Activated B cell treated with CpG ODN at 0.5 μM for 24 hours (primary cell): ENCODE measurements around the gene LMCD1. TPM values are rescaled to one million over a fixed set of nuclear protein-coding genes. Genes with fewer than 3 reads are reported as not detected.

Experiments
- ATAC-seq: fragments of 200-7000 bp; cut with Tn5 transposase; one replicate; pipeline ENCODE4 v1.10.0; 2021; ENCODE audit warnings: low read depth, mild to moderate bottlenecking, moderate library complexity
- CTCF ChIA-PET: fragments of 350-600 bp; sonication (Branson Sonifier 250); formaldehyde crosslinking; loops from one replicate; lab custom pipeline; 2021; ENCODE audit warnings: antibody characterized with exemption; lab: Charles Lee
- POLR2A ChIA-PET: fragments of 350-600 bp; sonication (Branson Sonifier 250); formaldehyde crosslinking; loops from one replicate; lab custom pipeline; 2021; ENCODE audit warnings: antibody characterized with exemption; lab: Charles Lee
- DNase-seq: peaks from one replicate; pipeline ENCODE4 v3.0.0; 2022
- H3K27ac Mint-ChIP-seq: one replicate; pipeline ENCODE4 v1.8.0; 2020; ENCODE audit warnings: mixed read lengths
- H3K27me3 Mint-ChIP-seq: one replicate; pipeline ENCODE4 v1.8.0; 2021; ENCODE audit warnings: mixed read lengths
- H3K36me3 Mint-ChIP-seq: one replicate; pipeline ENCODE4 v1.8.0; 2021; ENCODE audit warnings: low read depth, mixed read lengths
- H3K4me1 Mint-ChIP-seq: one replicate; pipeline ENCODE4 v1.8.0; 2021; ENCODE audit warnings: mixed read lengths
- H3K4me3 Mint-ChIP-seq: one replicate; pipeline ENCODE4 v1.8.0; 2020; ENCODE audit warnings: mild to moderate bottlenecking, mixed read lengths
- H3K9me3 Mint-ChIP-seq: one replicate; pipeline ENCODE4 v1.8.0; 2020; ENCODE audit warnings: mixed read lengths
- intact Hi-C: fragments of 100-400 bp; cut with micrococcal nuclease; formaldehyde crosslinking; loops from one replicate; pipeline ENCODE4 v1.15.1; 2024
- total RNA-seq: library from RNA; stranded (reverse); gene quantifications from 2 replicates; pipeline ENCODE4 v1.2.3, GENCODE V29; 2022
- TF ChIP-seq, protein P1 (sequence below): fragments of 200-600 bp; IDR thresholded peaks from one replicate; pipeline ENCODE4 v1.8.0; 2022; ENCODE audit warnings: antibody characterized with exemption, mild to moderate bottlenecking

Gene LMCD1
- total RNA-seq, 1 donor from 2014 or later, result 6.0 TPM

DNA sequence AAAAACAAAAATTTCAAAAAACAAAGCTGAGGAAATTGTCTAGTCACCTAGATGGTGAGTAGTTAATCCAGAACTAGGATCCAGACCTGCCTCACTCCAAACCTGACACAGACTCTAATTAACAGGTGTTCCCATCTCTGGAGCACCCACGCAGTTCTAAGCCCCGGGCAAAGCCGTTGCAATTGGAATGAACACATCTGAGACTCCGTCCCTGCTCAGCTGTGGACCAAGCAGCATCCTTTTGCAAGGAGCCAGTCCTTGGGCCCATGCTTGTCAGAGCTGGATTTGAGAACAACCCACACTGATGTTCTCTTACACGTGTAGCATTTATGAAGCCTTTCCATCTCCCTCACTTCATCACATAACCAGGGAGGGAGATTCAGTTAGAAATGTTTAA, 54.8 kb downstream of the LMCD1 start:
- intact Hi-C loops, result no loop called here
- TF ChIP-seq, protein P1, sequence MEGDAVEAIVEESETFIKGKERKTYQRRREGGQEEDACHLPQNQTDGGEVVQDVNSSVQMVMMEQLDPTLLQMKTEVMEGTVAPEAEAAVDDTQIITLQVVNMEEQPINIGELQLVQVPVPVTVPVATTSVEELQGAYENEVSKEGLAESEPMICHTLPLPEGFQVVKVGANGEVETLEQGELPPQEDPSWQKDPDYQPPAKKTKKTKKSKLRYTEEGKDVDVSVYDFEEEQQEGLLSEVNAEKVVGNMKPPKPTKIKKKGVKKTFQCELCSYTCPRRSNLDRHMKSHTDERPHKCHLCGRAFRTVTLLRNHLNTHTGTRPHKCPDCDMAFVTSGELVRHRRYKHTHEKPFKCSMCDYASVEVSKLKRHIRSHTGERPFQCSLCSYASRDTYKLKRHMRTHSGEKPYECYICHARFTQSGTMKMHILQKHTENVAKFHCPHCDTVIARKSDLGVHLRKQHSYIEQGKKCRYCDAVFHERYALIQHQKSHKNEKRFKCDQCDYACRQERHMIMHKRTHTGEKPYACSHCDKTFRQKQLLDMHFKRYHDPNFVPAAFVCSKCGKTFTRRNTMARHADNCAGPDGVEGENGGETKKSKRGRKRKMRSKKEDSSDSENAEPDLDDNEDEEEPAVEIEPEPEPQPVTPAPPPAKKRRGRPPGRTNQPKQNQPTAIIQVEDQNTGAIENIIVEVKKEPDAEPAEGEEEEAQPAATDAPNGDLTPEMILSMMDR, result no peak
- Mint-ChIP-seq H3K27me3 (no peaks in the 10 kb centered on the region), H3K27ac (no peak overlapping the region), H3K9me3 (no peaks in the 10 kb centered on the region), H3K4me3 (no peak overlapping the region), H3K4me1 (no peaks in the 10 kb centered on the region), H3K36me3 (no peaks in the 10 kb centered on the region)
- ATAC-seq (no peak), DNase-seq (no peak)
- ChIA-PET POLR2A (no interaction called here), CTCF (no interaction called here)

DNA sequence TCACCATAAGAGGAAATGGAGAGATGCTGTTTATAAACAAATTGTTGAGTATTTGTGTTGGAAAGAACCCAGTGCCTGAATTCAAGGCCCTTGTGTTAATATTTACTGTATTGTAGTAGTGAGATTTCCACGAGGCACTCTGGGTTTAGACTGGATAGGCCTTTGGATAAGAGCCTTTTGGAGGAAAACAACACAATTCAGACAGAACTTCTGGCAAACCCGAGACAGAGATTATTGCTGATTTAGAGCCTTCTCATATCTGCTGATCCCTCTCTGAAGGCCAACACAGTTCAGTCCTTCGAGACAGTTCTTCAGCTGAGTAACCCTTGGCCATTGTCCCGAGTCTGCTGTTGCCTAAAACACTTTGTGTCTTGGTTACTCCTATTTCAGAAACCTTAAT, 55.7 kb downstream of the LMCD1 start:
- intact Hi-C loops, result no loop called here
- ChIA-PET POLR2A (no interaction called here), CTCF (no interaction called here)
- DNase-seq, result no peak
- ATAC-seq, result no peak
- Mint-ChIP-seq H3K27me3 (no peaks in the 10 kb centered on the region), H3K9me3 (no peaks in the 10 kb centered on the region), H3K36me3 (no peaks in the 10 kb centered on the region), H3K27ac (no peak overlapping the region), H3K4me3 (no peak overlapping the region), H3K4me1 (no peaks in the 10 kb centered on the region)
- TF ChIP-seq, protein P1, result no peak

DNA sequence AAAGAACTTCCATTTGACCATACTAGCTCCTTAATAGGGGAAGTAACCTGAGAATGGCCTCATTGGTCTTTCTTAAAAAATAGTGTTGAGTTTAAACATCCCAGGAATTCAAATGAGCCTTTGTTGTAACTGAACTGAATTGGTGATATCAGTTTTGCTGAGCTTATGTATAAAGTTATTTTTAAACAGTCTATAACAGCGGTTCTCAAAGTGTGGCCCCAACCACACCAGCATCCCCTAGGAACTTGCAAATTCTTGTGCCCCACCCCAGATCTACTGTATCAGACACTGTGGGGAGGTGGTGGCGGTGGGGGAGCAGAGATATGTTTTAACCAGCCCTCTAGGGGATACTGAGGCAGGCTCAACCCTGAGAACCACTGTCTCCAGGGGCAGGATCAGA, 57.0 kb downstream of the LMCD1 start:
- TF ChIP-seq, protein P1, result no peak
- H3K36me3 Mint-ChIP-seq, result no peaks in the 10 kb centered on the region
- no peaks in the 10 kb centered on the region for H3K4me1 Mint-ChIP-seq
- H3K4me3 Mint-ChIP-seq, result no peak overlapping the region
- H3K9me3 Mint-ChIP-seq, result no peaks in the 10 kb centered on the region
- ChIA-PET CTCF (no interaction called here), POLR2A (no interaction called here)
- no peak overlapping the region for H3K27ac Mint-ChIP-seq
- ATAC-seq (no peak), DNase-seq (no peak)
- intact Hi-C loops, result no loop called here
- no peaks in the 10 kb centered on the region for H3K27me3 Mint-ChIP-seq

DNA sequence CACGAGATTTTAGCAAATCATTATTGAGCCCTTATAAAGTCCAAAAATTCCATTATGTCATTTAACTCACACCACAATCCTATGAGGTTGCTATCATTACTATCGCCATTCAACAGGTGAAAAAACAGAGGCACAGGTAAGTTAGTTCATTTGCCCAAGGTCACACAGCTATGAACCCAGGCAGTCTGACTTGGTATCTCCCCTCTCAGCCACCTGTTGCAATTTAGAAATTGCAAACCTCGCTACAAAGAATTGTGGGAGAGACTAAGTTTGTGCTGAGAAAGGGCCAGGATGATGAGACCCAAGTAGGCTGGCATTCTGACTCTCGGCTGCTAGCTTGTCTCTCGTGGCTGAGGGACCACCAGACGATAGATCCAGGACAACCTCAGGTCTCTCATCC, 57.7 kb downstream of the LMCD1 start:
- CTCF ChIA-PET, result no interaction called here
- DNase-seq (no peak), ATAC-seq (no peak)
- H3K4me3 Mint-ChIP-seq, result no peak overlapping the region
- no peaks in the 10 kb centered on the region for H3K4me1 Mint-ChIP-seq
- TF ChIP-seq, protein P1, result no peak
- POLR2A ChIA-PET, result no interaction called here
- no peak overlapping the region for H3K27ac Mint-ChIP-seq
- no peaks in the 10 kb centered on the region for H3K27me3 Mint-ChIP-seq
- no peaks in the 10 kb centered on the region for H3K36me3 Mint-ChIP-seq
- H3K9me3 Mint-ChIP-seq, result no peaks in the 10 kb centered on the region
- intact Hi-C loops, result no loop called here

DNA sequence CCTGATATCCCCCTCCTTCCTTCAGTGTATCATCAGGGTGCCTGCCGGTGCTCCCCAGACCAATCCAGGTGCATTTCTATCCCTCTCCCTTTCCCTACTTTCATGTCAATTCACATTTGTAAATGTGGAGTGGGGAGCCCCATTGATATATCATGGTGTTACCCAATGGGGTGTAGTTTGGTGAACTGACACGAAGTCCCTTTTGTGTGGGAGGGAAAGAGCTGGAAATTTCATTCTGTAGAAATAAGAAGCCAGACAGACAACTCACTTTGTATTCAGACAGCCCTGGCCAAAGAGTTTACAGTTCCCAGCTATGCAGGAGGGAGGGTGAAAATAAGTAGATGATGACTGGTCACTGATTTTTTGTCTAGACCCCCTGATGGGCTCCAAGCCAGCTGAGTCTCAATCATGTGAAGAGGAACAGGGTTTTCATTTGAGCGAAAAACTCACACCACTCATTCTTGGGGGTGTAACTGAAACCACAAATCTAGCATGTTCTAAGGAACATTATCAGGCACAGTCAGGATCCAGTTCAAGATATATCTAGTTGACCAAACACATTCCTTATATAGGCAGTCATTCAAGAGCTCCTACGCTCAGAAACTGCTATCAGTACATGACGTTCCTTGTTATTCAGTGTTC, 58.9 kb downstream of the LMCD1 start:
- no peaks in the 10 kb centered on the region for H3K27me3 Mint-ChIP-seq
- TF ChIP-seq, protein P1, result no peak
- intact Hi-C loops, result no loop called here
- H3K27ac Mint-ChIP-seq, result no peak overlapping the region
- ATAC-seq (no peak), DNase-seq (no peak)
- ChIA-PET CTCF (no interaction called here), POLR2A (no interaction called here)
- H3K4me1 Mint-ChIP-seq, result no peaks in the 10 kb centered on the region
- no peak overlapping the region for H3K4me3 Mint-ChIP-seq
- H3K36me3 Mint-ChIP-seq, result no peaks in the 10 kb centered on the region
- H3K9me3 Mint-ChIP-seq, result no peaks in the 10 kb centered on the region
